Right renal cortex interstitium (tissue), 3 donors: ENCODE measurements around the gene SH3RF2. TPM values are rescaled to one million over a fixed set of nuclear protein-coding genes. Genes with fewer than 3 reads are reported as not detected.
"Not testable (repeated sequence)": the region's sequence is repeated elsewhere in the genome, so short reads cannot be mapped to it uniquely, and the experiment has no call there.

Experiments used
- DNase-seq, 3 donors: peaks; one replicate each; pipeline ENCODE4 v3.0.0-alpha.2; 2013; ENCODE audit warnings: low read depth in 3 of 3, low spot score in 2 of 3
- polyA plus RNA-seq, 3 donors: library from polyadenylated mRNA; unstranded; fragments of 120-200 nt; gene quantifications; one replicate each; pipeline ENCODE4 v1.2.1, GENCODE V29; 2013; ENCODE audit not compliant: insufficient read length in 3 of 3

SH3RF2 gene
- polyA plus RNA-seq, 3 donors, result 3.8 to 4.8 (median 4.2) TPM

DNA sequence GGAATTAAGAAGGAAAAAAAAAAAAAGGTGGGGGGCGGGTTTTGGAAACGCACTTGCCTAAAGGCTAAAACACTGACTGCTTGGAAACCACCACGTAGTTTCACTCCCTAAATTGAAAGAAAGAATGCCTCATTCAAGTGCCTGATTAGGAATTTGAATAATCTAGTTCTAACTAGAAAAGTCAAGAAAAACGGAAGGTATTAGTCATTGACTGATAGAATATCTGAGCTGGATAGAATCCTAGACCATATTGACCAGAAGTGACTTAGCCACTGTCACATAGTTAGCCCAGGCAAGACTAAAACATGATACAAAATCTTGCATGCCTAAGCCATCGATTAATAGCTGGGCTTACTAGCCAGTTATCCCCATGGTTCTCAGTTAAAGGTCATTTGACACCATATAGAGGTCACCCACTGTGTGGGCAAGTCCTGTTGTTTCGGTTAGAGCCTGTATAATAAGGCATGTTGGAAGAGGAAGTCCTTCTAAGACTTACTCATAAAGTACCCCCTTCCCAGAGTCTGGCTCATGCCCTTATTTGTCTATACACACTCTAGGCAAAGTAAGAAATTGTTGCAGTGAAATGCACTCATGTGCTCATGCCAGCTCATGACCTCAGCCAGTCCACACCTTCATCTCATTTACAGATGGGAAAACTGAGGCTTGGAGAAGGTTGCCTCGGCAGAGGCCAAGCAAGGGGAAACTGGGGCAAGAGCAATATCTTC is 40.2 kb downstream of the SH3RF2 start:
- DNase-seq, result no peak

DNA sequence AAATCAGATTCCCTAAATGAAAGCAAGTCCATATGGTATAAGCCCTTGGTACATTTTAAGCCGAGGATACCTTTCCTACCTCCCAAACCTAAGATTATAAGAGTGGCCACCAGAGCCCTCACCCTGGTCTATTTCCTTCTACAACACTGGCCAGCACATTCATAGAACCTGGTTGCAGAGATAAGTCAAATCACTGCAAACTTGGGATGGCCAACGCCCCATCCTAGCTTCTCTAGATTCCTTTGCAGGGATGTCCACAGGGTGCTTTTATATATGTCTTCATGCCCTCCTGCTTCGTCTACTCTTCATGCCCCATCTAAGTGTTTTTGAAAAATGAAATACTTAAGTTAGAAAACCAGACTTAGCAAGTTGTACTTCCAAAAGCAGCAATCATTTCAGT is 41.8 kb downstream of the SH3RF2 start:
- DNase-seq, result no peak

DNA sequence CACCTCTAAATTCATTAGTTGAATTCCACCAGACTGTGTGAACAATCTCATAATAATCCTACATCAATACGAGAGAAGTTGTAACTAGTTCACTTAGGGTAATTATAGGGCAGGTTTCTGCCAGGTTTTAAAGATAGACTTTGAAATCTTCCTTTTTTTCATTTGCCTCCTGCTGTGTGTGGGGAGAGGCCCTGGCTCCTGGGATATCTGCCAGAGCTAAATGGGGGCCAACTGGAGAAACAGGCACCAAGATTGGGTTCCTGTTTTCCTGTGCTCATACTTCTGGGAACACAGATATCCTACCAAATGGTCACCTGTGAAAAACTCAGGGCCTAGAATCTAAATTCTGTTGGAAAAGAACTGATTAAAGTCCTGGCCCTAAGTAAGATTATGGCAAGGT is 42.3 kb downstream of the SH3RF2 start:
- DNase-seq, result no peak

DNA sequence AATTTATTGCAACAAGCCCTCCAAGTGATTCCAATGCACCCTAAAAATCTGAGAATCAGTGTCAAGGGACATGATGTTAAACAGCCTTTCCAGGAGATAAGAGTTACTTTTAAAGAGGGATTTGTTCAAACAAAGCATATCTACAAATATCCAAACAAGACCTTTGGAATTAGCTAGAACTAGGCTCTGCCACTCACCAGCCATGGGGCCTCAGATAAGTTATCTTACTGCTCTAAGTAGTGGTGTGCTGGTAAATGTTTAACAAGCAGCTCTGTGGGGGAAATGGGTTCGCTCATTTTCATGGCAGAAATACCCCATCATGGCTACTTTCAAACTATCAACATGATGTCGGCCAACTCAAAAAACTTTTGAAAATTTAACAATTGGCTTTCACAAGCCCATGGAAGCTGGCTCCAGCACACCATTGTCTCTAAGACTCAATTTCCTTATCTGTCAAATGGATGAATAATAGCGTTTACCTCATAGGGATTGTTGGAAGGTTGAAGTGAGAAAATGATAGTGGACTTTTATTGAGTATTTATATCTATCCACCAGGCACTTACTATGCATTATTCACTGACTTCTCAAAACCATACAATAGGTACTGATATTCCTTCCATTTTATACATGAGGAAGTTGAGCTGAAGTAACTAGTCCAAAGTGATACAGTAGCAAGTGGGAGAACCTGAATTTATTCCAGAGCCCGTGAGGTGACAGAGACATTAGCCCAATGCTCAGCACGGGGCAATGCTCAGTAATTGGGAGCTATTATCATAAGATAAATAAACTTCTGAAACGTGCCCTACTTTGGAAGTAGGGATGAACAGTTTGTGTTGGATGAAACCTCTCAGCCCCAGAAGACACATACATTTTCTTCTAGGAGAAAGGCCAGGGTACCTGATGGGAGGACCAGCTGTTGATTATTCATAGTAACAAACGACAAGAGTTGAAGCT is 43.2 kb downstream of the SH3RF2 start:
- no peak for DNase-seq

DNA sequence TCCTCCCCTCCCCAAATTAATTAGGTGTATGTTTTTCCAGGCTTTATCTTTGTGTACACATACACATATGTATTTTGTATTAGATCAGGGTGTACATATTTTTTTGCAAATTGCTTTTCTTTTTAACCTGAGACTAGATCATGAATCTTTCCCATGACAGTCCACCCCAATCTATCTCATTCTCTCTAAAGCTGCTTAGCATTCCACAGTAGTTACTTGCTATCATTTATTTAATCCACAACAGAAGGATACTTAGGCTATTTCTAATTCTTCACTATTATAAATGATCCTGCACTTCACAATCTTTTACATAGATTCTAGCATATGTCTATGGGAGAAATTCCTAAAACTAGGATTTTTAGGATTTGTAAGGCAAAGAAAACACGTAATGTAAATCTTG is 43.9 kb downstream of the SH3RF2 start:
- DNase-seq, result no peak

DNA sequence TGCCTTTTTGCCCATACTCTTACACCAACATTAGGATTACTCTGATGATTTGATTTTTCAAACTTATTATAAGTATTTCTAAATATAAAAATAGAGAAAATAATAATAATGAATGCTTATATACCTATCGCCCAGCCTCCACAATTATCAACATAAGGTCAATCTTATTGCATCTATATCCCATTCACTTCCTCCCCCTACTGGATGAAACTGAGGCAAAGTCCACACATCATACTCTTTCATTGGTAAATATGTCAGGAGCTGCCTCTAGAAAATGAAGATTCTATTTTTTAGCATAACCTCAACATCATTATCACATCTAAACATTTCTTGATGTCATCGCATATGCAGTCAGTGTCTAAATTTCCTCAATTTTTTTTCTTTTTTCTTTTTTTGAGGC is 44.3 kb downstream of the SH3RF2 start:
- DNase-seq, result no peak

DNA sequence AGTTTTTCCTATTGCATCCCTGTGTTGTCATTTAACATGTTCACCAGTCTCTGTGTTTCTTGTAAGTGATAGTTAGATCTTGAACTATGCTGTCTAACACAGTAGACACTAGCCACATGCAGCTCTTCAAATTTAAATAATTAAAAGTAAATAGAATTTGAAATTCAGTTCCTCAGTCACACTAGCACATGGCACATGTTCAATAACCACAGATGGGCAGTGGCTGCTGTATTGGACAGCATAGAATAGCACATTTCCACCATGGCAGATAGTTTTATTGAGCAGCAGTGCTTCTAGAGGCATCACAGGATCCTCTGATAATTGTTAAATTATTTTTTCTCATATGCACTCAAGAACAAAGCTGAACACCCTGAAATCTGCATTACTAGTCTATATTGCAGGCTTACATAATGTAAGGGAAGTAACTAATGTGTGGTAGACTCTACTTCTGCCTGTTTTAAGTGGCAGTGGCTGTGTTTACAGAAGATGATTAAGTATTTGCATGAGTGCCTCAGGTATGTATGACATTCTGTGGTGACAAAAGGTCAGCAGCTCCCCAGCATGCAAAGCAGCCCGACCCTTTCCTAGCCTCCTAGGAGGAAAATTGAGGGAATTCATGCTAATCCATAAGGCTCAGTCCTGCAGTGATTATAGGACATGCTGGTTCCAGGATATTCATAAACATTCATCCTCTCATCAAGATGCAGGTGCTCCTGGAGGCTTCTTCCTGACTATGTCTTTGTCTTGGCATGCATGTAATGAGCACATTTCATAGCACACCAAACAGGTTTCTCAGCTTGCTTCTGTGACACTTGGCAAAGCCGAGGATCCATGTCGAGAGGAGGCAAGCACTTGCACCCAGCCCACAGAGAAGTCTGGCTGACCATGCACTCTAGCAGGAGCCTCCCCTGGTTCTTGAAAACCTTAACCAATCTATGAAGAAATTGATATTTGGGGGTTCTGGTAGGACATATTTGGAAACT is 45.5 kb downstream of the SH3RF2 start:
- no peak for DNase-seq

DNA sequence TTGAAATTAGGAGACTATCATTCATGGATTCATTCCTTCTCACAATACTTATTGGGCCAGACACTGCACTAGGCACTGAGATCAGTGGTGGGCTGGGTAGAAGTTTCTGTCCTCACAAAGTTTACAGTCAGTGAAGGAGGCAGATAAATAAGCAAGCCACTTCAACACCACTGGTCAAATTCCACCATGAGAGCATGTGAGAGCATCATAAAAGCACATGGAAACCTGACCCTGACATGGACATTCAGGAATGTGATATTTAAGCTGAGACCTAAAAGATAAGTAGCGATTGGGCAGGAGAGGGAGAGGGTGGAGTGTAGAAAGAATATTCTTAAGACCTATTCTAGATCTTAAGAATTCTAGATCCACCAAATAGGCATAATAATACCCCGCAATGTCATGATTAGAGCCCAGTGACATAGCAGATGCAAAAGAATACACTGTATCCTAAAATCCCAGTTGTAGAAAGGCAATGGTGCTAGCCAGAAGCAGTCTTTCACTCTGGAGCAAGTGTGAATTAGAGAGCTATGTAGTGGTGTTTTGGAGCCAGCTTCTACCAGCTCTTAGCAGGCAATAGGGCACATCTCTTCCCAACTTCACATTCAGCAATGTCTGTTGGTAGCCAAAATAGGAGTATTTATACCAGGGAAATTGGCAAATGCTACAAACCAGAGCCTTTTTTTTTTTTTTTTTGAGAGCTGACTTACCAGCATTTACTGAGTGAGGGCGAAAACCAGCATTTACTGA is 46.4 kb downstream of the SH3RF2 start:
- DNase-seq, result no peak

DNA sequence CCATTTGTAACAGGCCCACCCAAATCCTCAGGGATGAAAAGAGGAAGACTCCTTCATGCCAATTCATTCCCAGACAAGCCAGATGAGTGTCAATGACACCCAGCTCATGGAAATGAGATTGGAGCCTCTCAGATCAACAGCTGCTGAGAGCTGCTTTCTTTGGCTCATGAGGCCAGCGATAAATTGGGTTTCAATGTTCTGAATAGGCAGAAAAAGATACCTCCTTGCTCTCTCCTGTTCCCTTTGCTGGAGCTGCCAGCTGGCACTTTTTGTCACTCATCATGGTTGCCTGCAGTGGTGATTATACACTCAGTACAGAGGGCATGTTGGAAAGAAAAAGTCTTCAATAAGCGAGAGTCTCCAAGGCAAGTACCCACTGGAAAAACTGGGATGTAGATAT is 47.1 kb downstream of the SH3RF2 start:
- DNase-seq, result no peak

DNA sequence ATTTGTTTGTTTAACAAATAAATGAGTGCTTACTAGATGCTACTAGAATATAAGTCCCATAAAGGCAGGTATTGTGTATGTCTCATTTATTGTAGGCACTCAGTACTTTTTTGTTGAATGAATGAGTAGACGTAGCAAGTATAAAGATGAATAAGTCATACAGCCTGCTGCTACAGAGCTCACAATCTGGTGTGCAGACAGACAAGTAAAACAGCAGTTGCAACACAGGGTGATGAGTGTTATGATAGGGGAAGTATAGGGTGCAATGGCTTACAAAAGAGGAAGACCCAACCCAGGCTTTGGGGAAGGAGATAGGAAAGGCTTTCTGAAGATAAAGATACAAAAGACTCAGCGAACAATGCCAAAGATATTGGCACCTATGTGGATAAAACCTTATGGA is 47.7 kb downstream of the SH3RF2 start:
- no peak for DNase-seq

DNA sequence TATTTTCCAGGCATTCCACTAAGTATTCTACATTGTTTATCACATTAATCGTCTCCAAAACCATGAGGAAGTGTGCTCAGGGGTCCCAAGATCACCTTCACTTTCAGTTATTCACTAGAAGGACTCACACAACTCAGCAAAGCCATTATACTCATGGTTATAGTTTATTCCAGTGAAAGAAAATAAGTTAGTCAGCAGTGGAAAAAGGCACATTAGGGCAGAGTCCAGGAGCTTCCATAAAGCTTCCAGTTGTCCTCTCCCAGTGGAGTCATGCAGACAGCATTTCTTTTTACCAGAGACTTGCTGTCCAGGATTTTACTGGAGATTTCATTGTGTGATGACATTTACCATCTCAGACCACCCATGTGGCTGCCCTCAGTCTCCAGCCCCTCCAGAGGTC is 51.5 kb downstream of the SH3RF2 start:
- DNase-seq, result no peak

DNA sequence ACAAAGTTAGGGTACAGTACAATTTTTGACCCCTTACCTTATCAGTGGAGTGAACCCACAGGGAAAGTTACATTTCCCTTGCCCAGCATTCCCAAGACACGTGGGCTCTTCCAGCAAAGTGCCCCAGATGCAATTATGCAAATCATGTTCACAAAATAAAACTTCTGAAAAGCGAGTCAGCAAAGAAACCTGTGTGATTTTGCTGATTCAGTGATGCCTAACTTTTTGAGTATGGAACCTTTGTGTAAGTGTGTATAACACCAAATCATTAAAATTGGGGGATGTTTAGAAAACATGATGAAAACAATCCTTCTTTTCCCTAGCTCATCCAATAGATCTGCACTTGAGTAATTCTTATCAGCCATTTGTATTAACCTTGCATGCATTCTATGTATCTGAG is 52.6 kb downstream of the SH3RF2 start:
- no peak for DNase-seq

DNA sequence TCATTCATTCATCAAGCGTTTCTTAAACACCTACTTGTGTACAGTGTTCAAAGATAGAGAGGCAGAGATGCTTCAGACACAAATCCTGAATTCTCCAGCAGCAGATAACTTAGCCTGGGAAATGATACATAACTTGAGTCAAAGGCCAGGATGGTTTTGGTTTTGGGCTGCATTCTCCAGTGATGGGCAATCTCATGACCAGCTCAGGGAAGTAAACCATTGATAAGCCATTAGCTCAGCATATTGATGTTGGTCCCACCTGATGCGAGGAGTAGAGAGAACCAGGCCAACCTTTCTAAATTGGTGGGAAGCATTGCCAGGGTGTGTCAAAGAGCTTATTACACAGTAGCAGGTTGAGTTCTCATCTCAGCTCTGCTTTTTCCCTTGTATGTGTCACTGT is 53.0 kb downstream of the SH3RF2 start:
- no peak for DNase-seq

DNA sequence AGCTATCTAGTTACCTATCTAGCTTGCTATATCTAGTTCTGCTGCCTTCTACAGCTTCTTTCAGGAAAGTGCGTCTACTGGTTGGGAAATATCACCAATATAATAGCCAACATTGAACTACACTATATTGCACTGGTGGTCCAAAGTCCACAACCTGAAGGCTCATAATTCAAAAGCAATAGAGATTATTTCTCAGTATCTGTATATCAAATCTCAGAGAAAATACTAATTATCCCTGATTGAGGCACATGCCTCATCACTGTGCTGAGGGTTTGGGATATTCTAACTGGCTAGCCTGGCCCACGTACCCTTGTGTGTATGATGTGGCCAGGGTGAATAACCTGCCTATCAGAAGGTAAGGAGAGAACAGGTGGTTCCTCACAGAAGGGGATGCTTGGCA is 53.8 kb downstream of the SH3RF2 start:
- no peak for DNase-seq

DNA sequence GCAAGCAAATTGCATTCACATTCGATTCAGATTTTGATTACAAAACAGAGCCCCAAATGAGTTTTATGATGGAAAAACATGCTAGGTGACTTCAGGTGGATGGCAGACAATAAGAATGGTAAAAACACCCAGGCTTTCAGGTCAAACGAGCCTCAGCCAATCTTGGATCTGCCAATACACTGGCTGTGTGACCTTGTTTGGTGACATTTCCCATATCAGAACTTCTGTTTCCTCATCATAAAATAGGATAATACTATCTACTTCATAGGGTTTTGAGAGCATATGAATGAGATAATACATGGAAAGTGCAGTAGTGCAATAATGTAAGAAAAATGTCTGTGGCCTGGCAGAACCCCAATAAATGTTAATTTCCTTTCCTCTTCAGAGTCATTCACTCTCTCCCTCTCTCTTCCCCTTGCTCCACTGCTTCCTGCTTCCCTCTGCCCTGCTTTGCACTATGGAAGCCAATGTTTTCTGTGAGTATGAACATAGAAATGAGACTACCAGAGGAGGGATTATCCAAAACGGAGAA is 54.7 kb downstream of the SH3RF2 start:
- no peak for DNase-seq

DNA sequence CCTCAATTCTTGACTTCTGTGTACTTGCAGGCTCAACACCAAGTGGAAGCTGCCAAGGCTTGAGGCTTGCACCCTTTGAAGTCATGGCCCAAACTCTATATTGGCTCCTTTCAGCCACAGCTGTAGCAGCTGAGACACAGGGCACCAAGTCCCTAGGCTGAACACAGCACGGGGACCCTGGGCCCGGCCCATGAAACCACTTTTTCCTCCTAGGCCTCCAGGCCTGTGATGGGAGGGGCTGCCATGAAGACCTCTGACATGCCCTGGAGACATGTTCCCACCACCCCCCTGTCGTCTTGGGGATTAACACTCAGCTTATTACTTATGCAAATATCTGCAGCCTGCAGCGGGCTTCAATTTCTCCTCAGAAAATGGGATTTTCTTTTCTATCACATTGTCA is 57.2 kb downstream of the SH3RF2 start:
- DNase-seq, result not testable (repeated sequence)

DNA sequence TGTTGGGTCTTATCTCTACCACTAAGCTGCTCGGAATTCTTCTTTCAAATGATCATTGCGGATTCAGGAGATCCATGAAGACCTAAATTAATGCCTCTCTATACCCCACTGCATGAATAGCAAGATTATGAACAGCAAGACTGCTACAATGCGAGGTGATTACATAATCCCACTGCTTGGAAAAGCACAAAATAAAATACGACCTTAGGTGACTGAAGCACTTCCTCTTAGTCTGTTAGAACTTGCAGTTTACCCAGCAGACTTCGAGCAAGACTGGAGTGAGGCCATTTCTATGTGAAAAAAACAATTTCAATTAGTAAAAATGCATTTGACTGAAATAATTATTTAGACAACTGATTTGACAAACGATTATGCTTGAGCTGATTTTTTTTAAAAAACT is 59.8 kb downstream of the SH3RF2 start:
- DNase-seq, result no peak

DNA sequence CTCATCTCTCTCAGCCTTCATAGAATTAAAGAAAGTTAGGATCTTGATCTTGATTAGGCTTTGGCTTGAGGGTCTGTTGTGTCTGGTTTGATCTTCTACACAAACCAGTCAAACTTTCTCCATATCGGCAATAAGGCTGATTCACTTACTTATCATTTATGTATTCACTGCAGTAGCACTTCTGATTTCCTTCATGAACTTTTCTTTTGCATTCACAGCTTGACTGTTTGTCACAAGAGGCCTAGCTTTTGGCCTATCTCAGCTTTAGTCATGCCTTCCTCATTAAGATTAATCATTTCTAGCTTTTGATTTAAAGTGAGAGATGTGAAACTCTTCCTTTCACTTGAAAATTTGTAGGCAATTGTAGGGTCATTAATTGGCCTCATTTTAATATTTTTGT is 62.8 kb downstream of the SH3RF2 start:
- DNase-seq, result no peak

DNA sequence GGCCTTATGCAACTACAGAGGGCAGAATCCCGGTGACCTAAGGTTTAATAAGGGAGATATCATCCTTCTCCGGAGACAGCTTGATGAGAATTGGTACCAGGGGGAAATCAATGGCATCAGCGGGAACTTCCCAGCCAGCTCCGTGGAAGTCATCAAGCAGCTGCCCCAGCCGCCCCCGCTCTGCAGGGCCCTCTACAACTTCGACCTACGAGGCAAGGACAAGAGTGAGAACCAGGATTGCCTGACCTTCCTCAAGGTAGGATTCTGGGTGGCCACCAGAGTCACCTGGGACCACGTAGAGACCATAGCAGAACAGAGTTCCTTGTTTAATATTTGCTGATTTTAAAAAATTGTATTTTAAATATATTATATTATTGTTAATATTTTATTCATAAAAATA is 63.7 kb downstream of the SH3RF2 start:
- no peak for DNase-seq
